ENCODE results near the gene DOK3. TPM values are rescaled to one million over a fixed set of nuclear protein-coding genes. Genes with fewer than 3 reads are reported as not detected.

DOK3 gene
- total and polyA plus RNA-seq, 2 donors (not counting 3 experiments of a cell fraction or from before 2014, with no cell fraction given), result 4.8 to 5.3 TPM

GRCh38 chr5:177479774-177480173 lies 29.9 kb downstream of the DOK3 start:
- dilution Hi-C loops (cut with MboI; ENCODE audit: extremely low pct_ligation_motif_present, low sequenced_read_pairs) (no loop called here), intact Hi-C loops (cut with micrococcal nuclease) (loop anchor here (10.0 kb wide), 1 partner anchor 1035 kb away; the partner anchor contains the start of gene FAF2)
- no peaks in the 10 kb centered on the region for H4K20me1 ChIP-seq (replicated peaks; ENCODE audit: control insufficient read depth, extremely low read depth, insufficient read depth, low read length)
- no TSS peak for BruUV-seq (replicated peaks)
- no peak overlapping the region for H2AFZ ChIP-seq (ENCODE audit: low read depth, low read length)
- H3K36me3 ChIP-seq (ENCODE audit: control insufficient read depth in 2 of 2, extremely low read depth in 1 of 2, insufficient read depth in 2 of 2, low read length in 2 of 2), result peaks cover 0 to 21% of the 10 kb centered on the region in 2 experiments
- H3K4me2 ChIP-seq (ENCODE audit: insufficient read depth, low read length), result no peak overlapping the region
- no peak overlapping the region for H3K9ac ChIP-seq (replicated peaks; ENCODE audit: extremely low read depth, insufficient read depth, low read length)
- H3K79me2 ChIP-seq (ENCODE audit: control insufficient read depth, insufficient read depth, low read length), result no peaks in the 10 kb centered on the region
- H3K4me3 ChIP-seq (replicated peaks in 1 of 3; ENCODE audit: insufficient read depth in 1 of 3, low read depth in 1 of 3, low read length in 3 of 3), result no peak overlapping the region
- FAIRE-seq (no peak), DNase-seq (ENCODE audit: low read depth, low spot score) (no peak)
- CTCF ChIA-PET, result interaction anchor here (1.0 to 1.7 kb wide), 5 partner anchors 11 to 25 kb away, joined by 3 to 6 read pairs (median 3); no protein-coding TSS in a partner anchor
- no peaks in the 10 kb centered on the region for H3K27me3 ChIP-seq (ENCODE audit: control insufficient read depth in 2 of 2, insufficient read depth in 2 of 2, low read length in 2 of 2)
- no peaks in the 10 kb centered on the region for H3K4me1 ChIP-seq (ENCODE audit: control insufficient read depth, extremely low read depth, insufficient read depth, low read length)
- no peaks in the 10 kb centered on the region for H3K9me1 ChIP-seq (replicated peaks; ENCODE audit: control insufficient read depth, extremely low read depth, insufficient read depth, low read length)
- no peak for TF ChIP-seq MYC (IDR thresholded peaks at IDR 0.05; ENCODE audit: low read depth, low read length)
- no peak for TF ChIP-seq POLR2AphosphoS5 (IDR thresholded peaks at IDR 0.05; ENCODE audit: insufficient read depth, low read depth, low read length)
- no peak for TF ChIP-seq MAX (IDR thresholded peaks at IDR 0.05; ENCODE audit: insufficient read depth, insufficient read length)
- no peaks in the 10 kb centered on the region for H3K9me3 ChIP-seq (replicated peaks; ENCODE audit: control insufficient read depth, insufficient read depth, low read length)
- H3K27ac ChIP-seq (ENCODE audit: insufficient read depth, low read depth, low read length), result no peak overlapping the region
- POLR2A ChIA-PET, result interaction anchor here (0.7 to 1.7 kb wide), 4 partner anchors 15 to 21 kb away, joined by 4 to 9 read pairs (median 5); partner anchors contain the start of gene PDLIM7

GRCh38 chr5:177478711-177479646 lies 30.6 kb downstream of the DOK3 start:
- ChIA-PET POLR2A (interaction anchor here (0.9 to 1.3 kb wide), 3 partner anchors 9 to 16 kb away, joined by 3 to 5 read pairs (median 5); no protein-coding TSS in a partner anchor), CTCF (interaction anchor here (1.2 to 3.3 kb wide), 5 partner anchors 12 to 75 kb away, joined by 3 to 17 read pairs (median 4); no protein-coding TSS in a partner anchor)
- Histone ChIP-seq H3K27me3 (ENCODE audit: control insufficient read depth in 2 of 2, insufficient read depth in 2 of 2, low read length in 2 of 2) (no peaks in the 10 kb centered on the region), H3K4me2 (ENCODE audit: insufficient read depth, low read length) (no peak overlapping the region), H3K4me1 (ENCODE audit: control insufficient read depth, extremely low read depth, insufficient read depth, low read length) (no peaks in the 10 kb centered on the region), H3K9me1 (replicated peaks; ENCODE audit: control insufficient read depth, extremely low read depth, insufficient read depth, low read length) (no peaks in the 10 kb centered on the region), H2AFZ (ENCODE audit: low read depth, low read length) (no peak overlapping the region), H3K9ac (replicated peaks; ENCODE audit: extremely low read depth, insufficient read depth, low read length) (no peak overlapping the region), H3K4me3 (replicated peaks in 1 of 3; ENCODE audit: insufficient read depth in 1 of 3, low read depth in 1 of 3, low read length in 3 of 3) (no peak overlapping the region), H4K20me1 (replicated peaks; ENCODE audit: control insufficient read depth, extremely low read depth, insufficient read depth, low read length) (no peaks in the 10 kb centered on the region), H3K79me2 (ENCODE audit: control insufficient read depth, insufficient read depth, low read length) (no peaks in the 10 kb centered on the region), H3K27ac (ENCODE audit: insufficient read depth, low read depth, low read length) (no peak overlapping the region), H3K9me3 (replicated peaks; ENCODE audit: control insufficient read depth, insufficient read depth, low read length) (no peaks in the 10 kb centered on the region), H3K36me3 (ENCODE audit: control insufficient read depth in 2 of 2, extremely low read depth in 1 of 2, insufficient read depth in 2 of 2, low read length in 2 of 2) (peaks cover 0 to 13% of the 10 kb centered on the region in 2 experiments)
- intact Hi-C loops (cut with micrococcal nuclease), result loop anchor here (10.0 kb wide), 1 partner anchor 1034 kb away; the partner anchor contains the start of gene FAF2
- TF ChIP-seq MYC (IDR thresholded peaks at IDR 0.05; ENCODE audit: low read depth, low read length) (no peak), POLR2A (IDR thresholded peaks at IDR 0.05; ENCODE audit: low read depth, low read length) (peak; percentile 52)
- FAIRE-seq (peak; percentile 70), DNase-seq (ENCODE audit: low read depth, low spot score) (no peak)
- dilution Hi-C loops (cut with MboI; ENCODE audit: extremely low pct_ligation_motif_present, low sequenced_read_pairs), result no loop called here
- no TSS peak for BruUV-seq (replicated peaks)
